GM23338 (cell line): ENCODE measurements around the gene ZNF580. TPM values are rescaled to one million over a fixed set of nuclear protein-coding genes. Genes with fewer than 3 reads are reported as not detected.

Source experiments
- ATAC-seq: fragments of 200-7000 bp; cut with Tn5 transposase; 3 replicates; pipeline ENCODE4 v1.9.1; 2020
- DNase-seq: peaks from one replicate; pipeline ENCODE4 v3.0.0-alpha.2; 2015; ENCODE audit warnings: low spot score
- H2AFZ ChIP-seq: fragments of 200-600 bp; sonication (generic); 2 replicates; pipeline ENCODE4 v1.8.0; 2016; ENCODE audit warnings: antibody characterized with exemption, mild to moderate bottlenecking, moderate library complexity
- H3F3A ChIP-seq: fragments of 200-600 bp; sonication (generic); replicated peaks from 2 replicates; pipeline ENCODE4 v1.8.0; 2017; ENCODE audit warnings: antibody characterized with exemption, mixed run types, low read depth
- H3K27ac ChIP-seq: fragments of 200-600 bp; sonication (generic); 2 replicates; pipeline ENCODE4 v1.6.1; 2016; ENCODE audit warnings: low read depth
- H3K27me3 ChIP-seq: fragments of 200-600 bp; sonication (generic); 2 replicates; pipeline ENCODE4 v1.8.0; 2016; ENCODE audit warnings: mild to moderate bottlenecking, mixed run types, moderate library complexity; ENCODE audit not compliant: insufficient read depth
- H3K36me3 ChIP-seq: fragments of 200-600 bp; sonication (generic); 2 replicates; pipeline ENCODE4 v1.8.0; 2016; ENCODE audit warnings: mild to moderate bottlenecking; ENCODE audit not compliant: insufficient read depth
- H3K4me1 ChIP-seq: fragments of 200-600 bp; sonication (generic); 2 replicates; pipeline ENCODE4 v1.8.0; 2016; ENCODE audit warnings: mild to moderate bottlenecking, moderate library complexity; ENCODE audit not compliant: insufficient read depth
- H3K4me2 ChIP-seq: fragments of 200-600 bp; sonication (generic); 2 replicates; pipeline ENCODE4 v1.7.1; 2017; ENCODE audit warnings: mixed run types
- H3K4me3 ChIP-seq: fragments of 200-600 bp; sonication (generic); 2 replicates; pipeline ENCODE4 v1.6.1; 2016; ENCODE audit warnings: mixed run types
- H3K79me2 ChIP-seq: fragments of 200-600 bp; sonication (generic); replicated peaks from 2 replicates; pipeline ENCODE4 v1.8.0; 2017; ENCODE audit warnings: mild to moderate bottlenecking; ENCODE audit not compliant: insufficient read depth
- H3K9me2 ChIP-seq: fragments of 200-600 bp; sonication (generic); 2 replicates; pipeline ENCODE4 v1.8.0; 2017; ENCODE audit not compliant: insufficient read depth
- H4K20me1 ChIP-seq: fragments of 200-600 bp; sonication (generic); replicated peaks from 2 replicates; pipeline ENCODE4 v1.8.0; 2017; ENCODE audit warnings: mild to moderate bottlenecking; ENCODE audit not compliant: insufficient read depth
- H3K27ac Mint-ChIP-seq: 2 replicates; pipeline ENCODE4 v1.8.0; 2020; ENCODE audit warnings: inconsistent platforms, mild to moderate bottlenecking, moderate library complexity, mixed read lengths
- H3K27me3 Mint-ChIP-seq: 3 replicates; pipeline ENCODE4 v1.8.0; 2022; ENCODE audit warnings: low read depth, mild to moderate bottlenecking, moderate library complexity, mixed read lengths, inconsistent platforms; ENCODE audit not compliant: insufficient read depth, poor library complexity
- H3K36me3 Mint-ChIP-seq: 3 replicates; pipeline ENCODE4 v1.8.0; 2021; ENCODE audit warnings: low read depth, mild to moderate bottlenecking, inconsistent platforms, moderate library complexity, mixed read lengths
- H3K4me1 Mint-ChIP-seq: 3 replicates; pipeline ENCODE4 v1.8.0; 2020; ENCODE audit warnings: mild to moderate bottlenecking, inconsistent platforms, mixed read lengths
- H3K4me3 Mint-ChIP-seq: 3 replicates; pipeline ENCODE4 v1.8.0; 2021; ENCODE audit warnings: moderate library complexity, mild to moderate bottlenecking, inconsistent platforms, mixed read lengths
- H3K9me3 Mint-ChIP-seq: 3 replicates; pipeline ENCODE4 v1.8.0; 2020; ENCODE audit warnings: moderate library complexity, mild to moderate bottlenecking, inconsistent platforms, mixed read lengths
- CREB1 ChIP-seq: fragments of 250-450 bp; sonication (Bioruptor Pico); IDR thresholded peaks from 2 replicates; pipeline ENCODE4 v1.5.0; 2020; ENCODE audit warnings: low read depth, mild to moderate bottlenecking, moderate library complexity
- EZH2 ChIP-seq: fragments of 200-600 bp; sonication (generic); IDR thresholded peaks from one replicate; pipeline ENCODE4 v1.8.0; 2017; ENCODE audit warnings: antibody characterized with exemption, mild to moderate bottlenecking, low read depth; ENCODE audit not compliant: unreplicated experiment
- EZH2phosphoT487 ChIP-seq: fragments of 200-600 bp; sonication (generic); IDR thresholded peaks from one replicate; pipeline ENCODE4 v1.8.1; 2018; ENCODE audit warnings: antibody characterized with exemption; ENCODE audit not compliant: unreplicated experiment
- JUNB ChIP-seq: IDR thresholded peaks from one replicate; pipeline ENCODE4 v1.6.1; 2016; ENCODE audit warnings: antibody characterized with exemption; ENCODE audit not compliant: unreplicated experiment
- NANOG ChIP-seq: IDR thresholded peaks from 2 replicates; pipeline ENCODE4 v1.6.1; 2016; ENCODE audit warnings: antibody characterized with exemption, borderline replicate concordance
- POLR2AphosphoS5 ChIP-seq: IDR thresholded peaks from 2 replicates; pipeline ENCODE4 v1.6.1; 2016; ENCODE audit warnings: antibody characterized with exemption, low read depth
- STAT1 ChIP-seq: IDR thresholded peaks from one replicate; pipeline ENCODE4 v1.6.1; 2016; ENCODE audit warnings: antibody characterized with exemption; ENCODE audit not compliant: unreplicated experiment
- ZNF114 ChIP-seq: fragments of 250-450 bp; sonication (Bioruptor Pico); IDR thresholded peaks from 2 replicates; pipeline ENCODE4 v1.5.0; 2020; ENCODE audit warnings: mild to moderate bottlenecking, moderate library complexity
- ZNF331 ChIP-seq: fragments of 250-450 bp; sonication (Bioruptor Pico); IDR thresholded peaks from 2 replicates; pipeline ENCODE4 v1.5.0; 2020; ENCODE audit warnings: low read depth, mild to moderate bottlenecking, moderate library complexity
- polyA plus RNA-seq: library from polyadenylated mRNA; unstranded; fragments of >200 nt; fragmentation: Nextera tagmentation; extraction: Ambion mirVana; gene quantifications from 2 replicates; pipeline ENCODE4 v1.2.1, GENCODE V29; 2016
- total RNA-seq: library from RNA; depleted of rRNA; stranded (reverse); fragments of >200 nt; shearing (Covaris generic); gene quantifications from 2 replicates; pipeline ENCODE4 v1.2.3, GENCODE V29; 2014
- TF ChIP-seq, protein P1 (sequence below): IDR thresholded peaks from 2 replicates; pipeline ENCODE4 v1.6.1; 2016; ENCODE audit warnings: antibody characterized with exemption
- TF ChIP-seq, protein P2 (sequence below): IDR thresholded peaks from one replicate; pipeline ENCODE4 v1.6.1; 2018; ENCODE audit warnings: antibody characterized with exemption; ENCODE audit not compliant: unreplicated experiment
- TF ChIP-seq, protein P3 (sequence below): fragments of 250-450 bp; sonication (Bioruptor Pico); IDR thresholded peaks from 2 replicates; pipeline ENCODE4 v1.5.0; 2020; ENCODE audit warnings: mild to moderate bottlenecking, moderate library complexity
- TF ChIP-seq, protein P4 (sequence below), 2 experiments: fragments of 200-600 bp in 1 of 2; sonication (generic) in 1 of 2; conservative IDR thresholded peaks; 2 replicates each; pipeline versions ENCODE4 v1.5.1 to v1.6.1; 2016 to 2017; ENCODE audit warnings: antibody characterized with exemption in 2 of 2, low read depth in 2 of 2, mild to moderate bottlenecking in 2 of 2, moderate library complexity in 1 of 2

ZNF580 gene
- total and polyA plus RNA-seq, 2 experiments from 2014 or later: 18.7 to 23.6 TPM

DNA sequence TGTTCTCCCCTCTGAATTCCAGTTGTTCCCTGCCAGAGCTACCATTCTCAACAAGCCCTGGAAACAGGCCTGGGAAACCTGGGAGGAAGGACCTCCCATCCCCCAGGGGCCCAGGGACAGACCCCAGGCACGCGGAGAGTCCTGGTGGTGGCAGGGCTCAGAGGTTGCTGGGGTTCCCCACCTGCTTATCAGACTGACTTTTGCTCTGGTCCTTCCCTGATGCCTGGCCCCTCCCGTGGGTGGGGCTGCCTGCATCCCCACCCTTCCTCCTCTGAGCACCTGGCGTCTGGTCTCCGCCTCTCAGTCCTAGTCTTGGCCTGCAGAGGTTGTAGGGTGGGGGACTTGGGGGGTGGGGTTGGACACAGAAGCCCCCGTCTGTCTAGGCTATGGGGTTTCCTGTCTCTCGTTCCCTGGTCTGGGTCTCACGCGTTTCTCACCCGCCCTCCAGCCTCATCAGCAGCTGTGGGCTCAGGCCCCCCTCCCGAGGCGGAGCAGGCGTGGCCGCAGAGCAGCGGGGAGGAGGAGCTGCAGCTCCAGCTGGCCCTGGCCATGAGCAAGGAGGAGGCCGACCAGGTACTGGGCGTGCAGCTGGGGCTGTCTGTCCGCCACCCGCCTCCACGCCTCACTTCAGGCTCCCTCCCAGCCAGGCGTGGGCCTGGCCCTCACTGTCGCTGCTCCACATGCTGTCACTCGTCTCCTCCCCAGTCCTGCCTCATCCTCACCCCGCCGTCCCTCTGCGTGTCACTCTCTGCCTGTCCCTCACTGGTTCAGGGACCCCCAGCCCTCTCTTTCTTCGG lies 47.8 kb downstream of the ZNF580 start:
- DNase-seq (no peak), ATAC-seq (peak; percentile 19; the same call in 1 of the 3 replicates)
- H2AFZ ChIP-seq: no peak overlapping the region
- Mint-ChIP-seq H3K9me3 (no peaks in the 10 kb centered on the region), H3K27me3 (peaks cover 9% of the 10 kb centered on the region), H3K4me1 (no peaks in the 10 kb centered on the region), H3K36me3 (peaks cover 23% of the 10 kb centered on the region), H3K27ac (no peak overlapping the region), H3K4me3 (no peak overlapping the region)
- H3F3A ChIP-seq: no peaks in the 10 kb centered on the region
- no peaks in the 10 kb centered on the region; the same call in 1 of the 2 replicates for H4K20me1 ChIP-seq
- H3K4me2 ChIP-seq: no peak overlapping the region
- no peaks in the 10 kb centered on the region for H3K27me3 ChIP-seq
- H3K9me2 ChIP-seq: no peaks in the 10 kb centered on the region
- no peak for TF ChIP-seq POLR2AphosphoS5
- TF ChIP-seq, protein P1, sequence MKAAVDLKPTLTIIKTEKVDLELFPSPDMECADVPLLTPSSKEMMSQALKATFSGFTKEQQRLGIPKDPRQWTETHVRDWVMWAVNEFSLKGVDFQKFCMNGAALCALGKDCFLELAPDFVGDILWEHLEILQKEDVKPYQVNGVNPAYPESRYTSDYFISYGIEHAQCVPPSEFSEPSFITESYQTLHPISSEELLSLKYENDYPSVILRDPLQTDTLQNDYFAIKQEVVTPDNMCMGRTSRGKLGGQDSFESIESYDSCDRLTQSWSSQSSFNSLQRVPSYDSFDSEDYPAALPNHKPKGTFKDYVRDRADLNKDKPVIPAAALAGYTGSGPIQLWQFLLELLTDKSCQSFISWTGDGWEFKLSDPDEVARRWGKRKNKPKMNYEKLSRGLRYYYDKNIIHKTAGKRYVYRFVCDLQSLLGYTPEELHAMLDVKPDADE: no peak
- no peak for TF ChIP-seq NANOG
- TF ChIP-seq, protein P2, sequence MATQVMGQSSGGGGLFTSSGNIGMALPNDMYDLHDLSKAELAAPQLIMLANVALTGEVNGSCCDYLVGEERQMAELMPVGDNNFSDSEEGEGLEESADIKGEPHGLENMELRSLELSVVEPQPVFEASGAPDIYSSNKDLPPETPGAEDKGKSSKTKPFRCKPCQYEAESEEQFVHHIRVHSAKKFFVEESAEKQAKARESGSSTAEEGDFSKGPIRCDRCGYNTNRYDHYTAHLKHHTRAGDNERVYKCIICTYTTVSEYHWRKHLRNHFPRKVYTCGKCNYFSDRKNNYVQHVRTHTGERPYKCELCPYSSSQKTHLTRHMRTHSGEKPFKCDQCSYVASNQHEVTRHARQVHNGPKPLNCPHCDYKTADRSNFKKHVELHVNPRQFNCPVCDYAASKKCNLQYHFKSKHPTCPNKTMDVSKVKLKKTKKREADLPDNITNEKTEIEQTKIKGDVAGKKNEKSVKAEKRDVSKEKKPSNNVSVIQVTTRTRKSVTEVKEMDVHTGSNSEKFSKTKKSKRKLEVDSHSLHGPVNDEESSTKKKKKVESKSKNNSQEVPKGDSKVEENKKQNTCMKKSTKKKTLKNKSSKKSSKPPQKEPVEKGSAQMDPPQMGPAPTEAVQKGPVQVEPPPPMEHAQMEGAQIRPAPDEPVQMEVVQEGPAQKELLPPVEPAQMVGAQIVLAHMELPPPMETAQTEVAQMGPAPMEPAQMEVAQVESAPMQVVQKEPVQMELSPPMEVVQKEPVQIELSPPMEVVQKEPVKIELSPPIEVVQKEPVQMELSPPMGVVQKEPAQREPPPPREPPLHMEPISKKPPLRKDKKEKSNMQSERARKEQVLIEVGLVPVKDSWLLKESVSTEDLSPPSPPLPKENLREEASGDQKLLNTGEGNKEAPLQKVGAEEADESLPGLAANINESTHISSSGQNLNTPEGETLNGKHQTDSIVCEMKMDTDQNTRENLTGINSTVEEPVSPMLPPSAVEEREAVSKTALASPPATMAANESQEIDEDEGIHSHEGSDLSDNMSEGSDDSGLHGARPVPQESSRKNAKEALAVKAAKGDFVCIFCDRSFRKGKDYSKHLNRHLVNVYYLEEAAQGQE: no peak
- TF ChIP-seq, protein P3, sequence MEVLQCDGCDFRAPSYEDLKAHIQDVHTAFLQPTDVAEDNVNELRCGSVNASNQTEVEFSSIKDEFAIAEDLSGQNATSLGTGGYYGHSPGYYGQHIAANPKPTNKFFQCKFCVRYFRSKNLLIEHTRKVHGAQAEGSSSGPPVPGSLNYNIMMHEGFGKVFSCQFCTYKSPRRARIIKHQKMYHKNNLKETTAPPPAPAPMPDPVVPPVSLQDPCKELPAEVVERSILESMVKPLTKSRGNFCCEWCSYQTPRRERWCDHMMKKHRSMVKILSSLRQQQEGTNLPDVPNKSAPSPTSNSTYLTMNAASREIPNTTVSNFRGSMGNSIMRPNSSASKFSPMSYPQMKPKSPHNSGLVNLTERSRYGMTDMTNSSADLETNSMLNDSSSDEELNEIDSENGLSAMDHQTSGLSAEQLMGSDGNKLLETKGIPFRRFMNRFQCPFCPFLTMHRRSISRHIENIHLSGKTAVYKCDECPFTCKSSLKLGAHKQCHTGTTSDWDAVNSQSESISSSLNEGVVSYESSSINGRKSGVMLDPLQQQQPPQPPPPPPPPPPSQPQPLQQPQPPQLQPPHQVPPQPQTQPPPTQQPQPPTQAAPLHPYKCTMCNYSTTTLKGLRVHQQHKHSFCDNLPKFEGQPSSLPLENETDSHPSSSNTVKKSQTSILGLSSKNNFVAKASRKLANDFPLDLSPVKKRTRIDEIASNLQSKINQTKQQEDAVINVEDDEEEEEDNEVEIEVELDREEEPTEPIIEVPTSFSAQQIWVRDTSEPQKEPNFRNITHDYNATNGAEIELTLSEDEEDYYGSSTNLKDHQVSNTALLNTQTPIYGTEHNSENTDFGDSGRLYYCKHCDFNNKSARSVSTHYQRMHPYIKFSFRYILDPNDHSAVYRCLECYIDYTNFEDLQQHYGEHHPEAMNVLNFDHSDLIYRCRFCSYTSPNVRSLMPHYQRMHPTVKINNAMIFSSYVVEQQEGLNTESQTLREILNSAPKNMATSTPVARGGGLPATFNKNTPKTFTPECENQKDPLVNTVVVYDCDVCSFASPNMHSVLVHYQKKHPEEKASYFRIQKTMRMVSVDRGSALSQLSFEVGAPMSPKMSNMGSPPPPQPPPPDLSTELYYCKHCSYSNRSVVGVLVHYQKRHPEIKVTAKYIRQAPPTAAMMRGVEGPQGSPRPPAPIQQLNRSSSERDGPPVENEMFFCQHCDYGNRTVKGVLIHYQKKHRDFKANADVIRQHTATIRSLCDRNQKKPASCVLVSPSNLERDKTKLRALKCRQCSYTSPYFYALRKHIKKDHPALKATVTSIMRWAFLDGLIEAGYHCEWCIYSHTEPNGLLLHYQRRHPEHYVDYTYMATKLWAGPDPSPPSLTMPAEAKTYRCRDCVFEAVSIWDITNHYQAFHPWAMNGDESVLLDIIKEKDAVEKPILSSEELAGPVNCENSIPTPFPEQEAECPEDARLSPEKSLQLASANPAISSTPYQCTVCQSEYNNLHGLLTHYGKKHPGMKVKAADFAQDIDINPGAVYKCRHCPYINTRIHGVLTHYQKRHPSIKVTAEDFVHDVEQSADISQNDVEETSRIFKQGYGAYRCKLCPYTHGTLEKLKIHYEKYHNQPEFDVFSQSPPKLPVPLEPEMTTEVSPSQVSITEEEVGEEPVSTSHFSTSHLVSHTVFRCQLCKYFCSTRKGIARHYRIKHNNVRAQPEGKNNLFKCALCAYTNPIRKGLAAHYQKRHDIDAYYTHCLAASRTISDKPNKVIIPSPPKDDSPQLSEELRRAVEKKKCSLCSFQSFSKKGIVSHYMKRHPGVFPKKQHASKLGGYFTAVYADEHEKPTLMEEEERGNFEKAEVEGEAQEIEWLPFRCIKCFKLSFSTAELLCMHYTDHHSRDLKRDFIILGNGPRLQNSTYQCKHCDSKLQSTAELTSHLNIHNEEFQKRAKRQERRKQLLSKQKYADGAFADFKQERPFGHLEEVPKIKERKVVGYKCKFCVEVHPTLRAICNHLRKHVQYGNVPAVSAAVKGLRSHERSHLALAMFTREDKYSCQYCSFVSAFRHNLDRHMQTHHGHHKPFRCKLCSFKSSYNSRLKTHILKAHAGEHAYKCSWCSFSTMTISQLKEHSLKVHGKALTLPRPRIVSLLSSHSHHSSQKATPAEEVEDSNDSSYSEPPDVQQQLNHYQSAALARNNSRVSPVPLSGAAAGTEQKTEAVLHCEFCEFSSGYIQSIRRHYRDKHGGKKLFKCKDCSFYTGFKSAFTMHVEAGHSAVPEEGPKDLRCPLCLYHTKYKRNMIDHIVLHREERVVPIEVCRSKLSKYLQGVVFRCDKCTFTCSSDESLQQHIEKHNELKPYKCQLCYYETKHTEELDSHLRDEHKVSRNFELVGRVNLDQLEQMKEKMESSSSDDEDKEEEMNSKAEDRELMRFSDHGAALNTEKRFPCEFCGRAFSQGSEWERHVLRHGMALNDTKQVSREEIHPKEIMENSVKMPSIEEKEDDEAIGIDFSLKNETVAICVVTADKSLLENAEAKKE (CRISPR knock-in tag): no peak
- TF ChIP-seq ZNF114 (CRISPR knock-in tag): no peak
- TF ChIP-seq EZH2: no peak
- TF ChIP-seq STAT1: no peak
- no peak for TF ChIP-seq JUNB
- TF ChIP-seq, protein P4, sequence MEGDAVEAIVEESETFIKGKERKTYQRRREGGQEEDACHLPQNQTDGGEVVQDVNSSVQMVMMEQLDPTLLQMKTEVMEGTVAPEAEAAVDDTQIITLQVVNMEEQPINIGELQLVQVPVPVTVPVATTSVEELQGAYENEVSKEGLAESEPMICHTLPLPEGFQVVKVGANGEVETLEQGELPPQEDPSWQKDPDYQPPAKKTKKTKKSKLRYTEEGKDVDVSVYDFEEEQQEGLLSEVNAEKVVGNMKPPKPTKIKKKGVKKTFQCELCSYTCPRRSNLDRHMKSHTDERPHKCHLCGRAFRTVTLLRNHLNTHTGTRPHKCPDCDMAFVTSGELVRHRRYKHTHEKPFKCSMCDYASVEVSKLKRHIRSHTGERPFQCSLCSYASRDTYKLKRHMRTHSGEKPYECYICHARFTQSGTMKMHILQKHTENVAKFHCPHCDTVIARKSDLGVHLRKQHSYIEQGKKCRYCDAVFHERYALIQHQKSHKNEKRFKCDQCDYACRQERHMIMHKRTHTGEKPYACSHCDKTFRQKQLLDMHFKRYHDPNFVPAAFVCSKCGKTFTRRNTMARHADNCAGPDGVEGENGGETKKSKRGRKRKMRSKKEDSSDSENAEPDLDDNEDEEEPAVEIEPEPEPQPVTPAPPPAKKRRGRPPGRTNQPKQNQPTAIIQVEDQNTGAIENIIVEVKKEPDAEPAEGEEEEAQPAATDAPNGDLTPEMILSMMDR (conservative IDR thresholded peaks at IDR 0.05; ENCODE audit: low read depth in 2 of 2): no peak
- no peak for TF ChIP-seq EZH2phosphoT487
- TF ChIP-seq ZNF331: no peak
- no peak for TF ChIP-seq CREB1
- no peak overlapping the region for H3K4me3 ChIP-seq
- no peaks in the 10 kb centered on the region for H3K36me3 ChIP-seq
- H3K4me1 ChIP-seq: no peaks in the 10 kb centered on the region
- no peak overlapping the region for H3K27ac ChIP-seq
- peaks cover 10% of the 10 kb centered on the region for H3K79me2 ChIP-seq
